Measurements from ENCODE around the gene ARFGEF2. TPM values are rescaled to one million over a fixed set of nuclear protein-coding genes. Genes with fewer than 3 reads are reported as not detected.

Gene ARFGEF2
- total RNA-seq, 1 donor from 2014 or later = 37.9 TPM

DNA sequence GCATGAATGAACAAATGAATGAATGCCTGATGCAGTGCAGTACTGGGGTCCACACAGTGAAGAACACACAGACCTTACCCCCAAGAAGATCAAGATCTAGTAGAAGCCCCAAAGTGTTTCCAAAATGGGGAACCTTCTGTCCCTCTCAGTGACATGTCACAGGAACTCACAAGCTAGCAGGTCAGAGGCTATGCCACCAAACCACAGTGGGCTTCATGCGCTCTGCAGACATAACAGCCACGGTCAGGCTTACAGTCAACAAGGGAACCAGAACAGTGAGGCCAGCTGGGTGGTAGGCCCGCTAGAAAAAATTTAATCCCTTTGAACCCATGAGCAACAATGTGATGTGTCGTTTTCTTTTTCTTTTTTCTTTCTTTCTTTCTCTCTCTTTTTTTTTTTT is 20.2 kb upstream of the ARFGEF2 start:
- intact Hi-C loops (cut with DNase I) = no loop called here
- Histone ChIP-seq H3K27ac (no peak overlapping the region), H3K27me3 (no peaks in the 10 kb centered on the region), H3K9me3 (no peaks in the 10 kb centered on the region), H3K4me3 (no peak overlapping the region), H3K36me3 (no peaks in the 10 kb centered on the region), H3K4me1 (peaks cover 3% of the 10 kb centered on the region)
- ATAC-seq = peak; percentile 81
- DNase-seq = no peak
- TF ChIP-seq, protein P1, sequence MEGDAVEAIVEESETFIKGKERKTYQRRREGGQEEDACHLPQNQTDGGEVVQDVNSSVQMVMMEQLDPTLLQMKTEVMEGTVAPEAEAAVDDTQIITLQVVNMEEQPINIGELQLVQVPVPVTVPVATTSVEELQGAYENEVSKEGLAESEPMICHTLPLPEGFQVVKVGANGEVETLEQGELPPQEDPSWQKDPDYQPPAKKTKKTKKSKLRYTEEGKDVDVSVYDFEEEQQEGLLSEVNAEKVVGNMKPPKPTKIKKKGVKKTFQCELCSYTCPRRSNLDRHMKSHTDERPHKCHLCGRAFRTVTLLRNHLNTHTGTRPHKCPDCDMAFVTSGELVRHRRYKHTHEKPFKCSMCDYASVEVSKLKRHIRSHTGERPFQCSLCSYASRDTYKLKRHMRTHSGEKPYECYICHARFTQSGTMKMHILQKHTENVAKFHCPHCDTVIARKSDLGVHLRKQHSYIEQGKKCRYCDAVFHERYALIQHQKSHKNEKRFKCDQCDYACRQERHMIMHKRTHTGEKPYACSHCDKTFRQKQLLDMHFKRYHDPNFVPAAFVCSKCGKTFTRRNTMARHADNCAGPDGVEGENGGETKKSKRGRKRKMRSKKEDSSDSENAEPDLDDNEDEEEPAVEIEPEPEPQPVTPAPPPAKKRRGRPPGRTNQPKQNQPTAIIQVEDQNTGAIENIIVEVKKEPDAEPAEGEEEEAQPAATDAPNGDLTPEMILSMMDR (IDR thresholded peaks at IDR 0.05) = no peak

DNA sequence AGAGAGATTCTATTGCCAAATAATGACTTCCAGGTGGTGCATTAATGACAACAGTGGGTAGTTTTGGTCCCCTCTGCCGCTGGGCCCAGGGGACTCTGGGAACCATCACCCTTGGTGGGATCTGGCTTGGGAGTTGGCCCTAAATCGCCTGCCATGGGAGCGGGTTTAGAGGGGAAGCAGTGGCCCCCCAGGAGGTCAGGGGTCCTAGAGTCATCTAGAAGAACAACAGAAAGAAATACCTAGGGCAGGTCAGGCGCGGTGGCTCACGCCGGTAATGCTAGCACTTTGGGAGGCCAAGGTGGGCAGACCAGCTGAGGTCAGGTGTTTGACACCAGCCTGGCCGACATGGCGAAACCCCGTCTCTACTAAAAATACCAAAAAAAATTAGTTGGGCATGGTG is 17.8 kb upstream of the ARFGEF2 start:
- ATAC-seq (no peak), DNase-seq (no peak)
- peaks cover 3% of the 10 kb centered on the region for H3K4me1 ChIP-seq
- intact Hi-C loops (cut with DNase I) = no loop called here
- no peaks in the 10 kb centered on the region for H3K9me3 ChIP-seq
- no peak overlapping the region for H3K27ac ChIP-seq
- H3K27me3 ChIP-seq = no peaks in the 10 kb centered on the region
- no peak overlapping the region for H3K4me3 ChIP-seq
- TF ChIP-seq, protein P1 (IDR thresholded peaks at IDR 0.05) = no peak
- H3K36me3 ChIP-seq = no peaks in the 10 kb centered on the region

- ATAC-seq (peak; percentile 69), DNase-seq (no peak)
- no peaks in the 10 kb centered on the region for H3K36me3 ChIP-seq
- intact Hi-C loops (cut with DNase I) = loop anchor here (5.0 kb wide), 1 partner anchor 247 kb away; no protein-coding TSS in a partner anchor
- TF ChIP-seq, protein P1 (IDR thresholded peaks at IDR 0.05) = peak; percentile 86
- H3K4me1 ChIP-seq = peaks cover 3% of the 10 kb centered on the region
- H3K27me3 ChIP-seq = no peaks in the 10 kb centered on the region
- H3K4me3 ChIP-seq = no peak overlapping the region
- H3K9me3 ChIP-seq = no peaks in the 10 kb centered on the region
- H3K27ac ChIP-seq = no peak overlapping the region
Observed at GRCh38 chr20:48904566-48905296, 16.8 kb upstream of the ARFGEF2 start.

DNA sequence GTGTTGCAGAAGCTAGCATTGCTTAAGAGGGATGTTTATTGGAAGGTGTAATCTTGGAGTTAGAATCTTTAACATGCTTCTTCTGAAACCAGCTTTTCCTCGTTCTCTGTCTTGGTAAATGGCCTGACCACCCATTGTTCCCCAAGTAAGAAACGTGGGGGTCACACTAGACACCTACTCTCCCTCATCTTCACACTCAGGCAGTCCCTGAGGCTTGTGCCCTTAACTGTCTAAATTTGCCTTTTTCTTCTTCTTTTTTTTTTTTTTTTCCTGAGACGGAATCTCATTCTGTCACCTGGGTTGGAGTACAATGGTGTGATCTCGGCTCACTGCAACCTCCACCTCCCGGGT is 16.2 kb upstream of the ARFGEF2 start:
- Histone ChIP-seq H3K27me3 (no peaks in the 10 kb centered on the region), H3K4me1 (peaks cover 3% of the 10 kb centered on the region), H3K4me3 (no peak overlapping the region), H3K27ac (no peak overlapping the region), H3K9me3 (no peaks in the 10 kb centered on the region), H3K36me3 (no peaks in the 10 kb centered on the region)
- no peak for ATAC-seq
- intact Hi-C loops (cut with DNase I) = loop anchor here (5.0 kb wide), 1 partner anchor 248 kb away; no protein-coding TSS in a partner anchor
- DNase-seq = no peak
- TF ChIP-seq, protein P1 (IDR thresholded peaks at IDR 0.05) = no peak

- ATAC-seq = no peak
- intact Hi-C loops (cut with DNase I) = loop anchor here (5.0 kb wide), 1 partner anchor 249 kb away; no protein-coding TSS in a partner anchor
- H3K4me1 ChIP-seq = peaks cover 8% of the 10 kb centered on the region
- no peaks in the 10 kb centered on the region for H3K27me3 ChIP-seq
- DNase-seq = no peak
- H3K27ac ChIP-seq = no peak overlapping the region
- no peaks in the 10 kb centered on the region for H3K36me3 ChIP-seq
- TF ChIP-seq, protein P1 (IDR thresholded peaks at IDR 0.05) = no peak
- H3K9me3 ChIP-seq = no peaks in the 10 kb centered on the region
- no peak overlapping the region for H3K4me3 ChIP-seq
Observed at GRCh38 chr20:48906221-48906877, 15.2 kb upstream of the ARFGEF2 start.

All from upper lobe of right lung (tissue), 1 donor.